GM12878 (cell line): Measurements from ENCODE around the gene TMEM19. TPM values are rescaled to one million over a fixed set of nuclear protein-coding genes. Genes with fewer than 3 reads are reported as not detected.
A peak's percentile ranks its signal among the peaks of the same experiment; 100 is the strongest.

Experiments used
- ATAC-seq: fragments of 200-7000 bp; cut with Tn5 transposase; 3 replicates; pipeline ENCODE4 v1.9.1; 2020; ENCODE audit warnings: mild to moderate bottlenecking, moderate library complexity
- BruUV-seq: library from RNA; stranded (reverse); fragments of 400-500 nt; replicated peaks from 2 replicates; lab custom pipeline; 2021; lab: Mats Ljungman, UMichigan
- CTCF ChIA-PET: fragments of 300-600 bp; sonication (Branson Sonifier 250); formaldehyde crosslinking; extraction: SDS; loops from one replicate; lab custom pipeline; 2021; ENCODE audit warnings: inconsistent platforms; lab: Yijun Ruan, JAX
- POLR2A ChIA-PET: fragments of 350-600 bp; formaldehyde crosslinking; extraction: SDS; loops from one replicate; lab custom pipeline; 2021; ENCODE audit warnings: inconsistent platforms; lab: Charles Lee
- RAD21 ChIA-PET: fragments of 300-600 bp; sonication (Branson Sonifier 250); formaldehyde crosslinking; loops from one replicate; lab custom pipeline; 2023; ENCODE audit warnings: antibody characterized with exemption; ENCODE audit not compliant: unreplicated experiment; lab: Charles Lee
- SMC1A ChIA-PET: fragments of 300-600 bp; sonication (Branson Sonifier 250); formaldehyde crosslinking; loops from one replicate; lab custom pipeline; 2023; ENCODE audit not compliant: unreplicated experiment, uncharacterized antibody; lab: Charles Lee
- DNase-seq: peaks from one replicate; pipeline ENCODE4 v3.0.0-alpha.2; 2011; ENCODE audit warnings: low read depth, low spot score
- FAIRE-seq: peaks from 3 replicates; lab custom pipeline; 2011; peaks lifted over from hg19 to GRCh38; lab: Jason Lieb, UNC
- H2AFZ ChIP-seq: 2 replicates; pipeline ENCODE4 v1.6.0; 2011; ENCODE audit warnings: low read depth, low read length, control low read depth; ENCODE audit not compliant: control insufficient read depth
- H3K27ac ChIP-seq: 2 replicates; pipeline ENCODE4 v1.5.1; 2011; ENCODE audit warnings: control low read depth; ENCODE audit not compliant: control insufficient read depth, insufficient read depth
- H3K27me3 ChIP-seq, 2 experiments: replicated peaks in 1 of 2; 2 replicates each; pipeline versions ENCODE4 v1.6.0 to v1.6.1; 2011; ENCODE audit warnings: low read length in 1 of 2; ENCODE audit not compliant: control insufficient read depth in 2 of 2, insufficient read depth in 2 of 2
- H3K36me3 ChIP-seq, 2 experiments: 2 replicates each; pipeline ENCODE4 v1.5.1; 2011; ENCODE audit warnings: low read length in 1 of 2; ENCODE audit not compliant: control insufficient read depth in 2 of 2, insufficient read depth in 2 of 2
- H3K4me1 ChIP-seq: 2 replicates; pipeline ENCODE4 v1.6.1; 2011; ENCODE audit warnings: mild to moderate bottlenecking, low read length, moderate library complexity, mixed read lengths; ENCODE audit not compliant: control insufficient read depth, insufficient read depth
- H3K4me2 ChIP-seq: 2 replicates; pipeline ENCODE4 v1.6.0; 2011; ENCODE audit warnings: control low read depth; ENCODE audit not compliant: control insufficient read depth, insufficient read depth
- H3K4me3 ChIP-seq: fragments of 200-600 bp; sonication (generic); 2 replicates; pipeline ENCODE4 v1.5.1; 2016
- H3K79me2 ChIP-seq: 2 replicates; pipeline ENCODE4 v1.6.0; 2011; ENCODE audit warnings: low read length; ENCODE audit not compliant: control insufficient read depth, insufficient read depth
- H3K9ac ChIP-seq: 2 replicates; pipeline ENCODE4 v1.8.0; 2011; ENCODE audit warnings: low read length, control low read depth, mixed read lengths; ENCODE audit not compliant: control insufficient read depth, insufficient read depth
- H3K9me3 ChIP-seq: replicated peaks from 3 replicates; pipeline ENCODE4 v1.5.1; 2011; ENCODE audit warnings: mild to moderate bottlenecking, low read length; ENCODE audit not compliant: control insufficient read depth, insufficient read depth
- H4K20me1 ChIP-seq: 2 replicates; pipeline ENCODE4 v1.6.0; 2011; ENCODE audit not compliant: control insufficient read depth, insufficient read depth
- ASH2L ChIP-seq: fragments of 300-600, 200-600 bp; sonication (generic); IDR thresholded peaks from 2 replicates; pipeline ENCODE4 v1.6.1; 2017; ENCODE audit warnings: low read depth, mild to moderate bottlenecking, borderline replicate concordance
- BRCA1 ChIP-seq: IDR thresholded peaks from 2 replicates; pipeline ENCODE4 v1.6.1; 2011; ENCODE audit warnings: low read depth, low read length, improper control_type of control experiment
- CBX5 ChIP-seq: sonication (generic); IDR thresholded peaks from 2 replicates; pipeline ENCODE4 v1.6.1; 2016; ENCODE audit warnings: low read depth, moderate library complexity, mild to moderate bottlenecking, inconsistent platforms
- CEBPB ChIP-seq, 2 experiments: fragments of 150-350 bp in 1 of 2; IDR thresholded peaks; 2 replicates each; pipeline ENCODE4 v1.6.1; 2012 to 2014; ENCODE audit warnings: low read depth in 2 of 2, low read length in 2 of 2, borderline replicate concordance in 1 of 2, inconsistent platforms in 1 of 2
- CREB1 ChIP-seq: IDR thresholded peaks from 2 replicates; pipeline ENCODE4 v1.6.1; 2012; ENCODE audit warnings: low read depth, mild to moderate bottlenecking, inconsistent platforms
- CREM ChIP-seq: IDR thresholded peaks from 2 replicates; pipeline ENCODE4 v1.6.1; 2014; ENCODE audit warnings: antibody characterized with exemption, low read depth
- EGR1 ChIP-seq, 2 experiments: IDR thresholded peaks; 1 replicate in 1 of 2; 2 replicates in 1 of 2; pipeline ENCODE4 v1.6.1; 2011 to 2012; ENCODE audit warnings: low read depth in 2 of 2, low read length in 2 of 2, borderline replicate concordance in 1 of 2, mild to moderate bottlenecking in 1 of 2, moderate library complexity in 1 of 2
- IRF4 ChIP-seq: IDR thresholded peaks from 2 replicates; pipeline ENCODE4 v1.6.1; 2011; ENCODE audit warnings: low read depth, low read length
- MTA2 ChIP-seq: fragments of 450-650 bp; IDR thresholded peaks from 2 replicates; pipeline ENCODE4 v1.6.1; 2016; ENCODE audit warnings: low read depth, mild to moderate bottlenecking, moderate library complexity
- POLR2AphosphoS5 ChIP-seq: IDR thresholded peaks from 2 replicates; pipeline ENCODE4 v1.6.1; 2011; ENCODE audit warnings: mild to moderate bottlenecking, low read length, inconsistent platforms
- SMAD1 ChIP-seq: fragments of 450-650 bp; IDR thresholded peaks from 2 replicates; pipeline ENCODE4 v1.6.1; 2018; ENCODE audit warnings: mild to moderate bottlenecking, low read depth; ENCODE audit not compliant: partially characterized antibody
- SMC3 ChIP-seq: IDR thresholded peaks from 2 replicates; pipeline ENCODE4 v1.6.1; 2011; ENCODE audit warnings: low read length, improper control_type of control experiment, borderline replicate concordance
- SPI1 ChIP-seq: IDR thresholded peaks from 2 replicates; pipeline ENCODE4 v1.6.1; 2011; ENCODE audit warnings: low read depth, mild to moderate bottlenecking, low read length, moderate library complexity, borderline replicate concordance; ENCODE audit not compliant: insufficient read depth
- SRF ChIP-seq, 2 experiments: IDR thresholded peaks; 2 replicates each; pipeline ENCODE4 v1.6.1; 2011; ENCODE audit warnings: low read depth in 2 of 2, low read length in 2 of 2, mild to moderate bottlenecking in 1 of 2, moderate library complexity in 1 of 2
- STAT1 ChIP-seq: fragments of 450-650 bp; conservative IDR thresholded peaks from 2 replicates; pipeline ENCODE4 v1.6.1; 2014; ENCODE audit warnings: antibody characterized with exemption, mild to moderate bottlenecking
- TCF12 ChIP-seq: IDR thresholded peaks from 2 replicates; pipeline ENCODE4 v1.6.1; 2011; ENCODE audit warnings: low read depth, mild to moderate bottlenecking, low read length
- YY1 ChIP-seq: IDR thresholded peaks from 2 replicates; pipeline ENCODE4 v1.6.1; 2011; ENCODE audit warnings: low read depth, mild to moderate bottlenecking, low read length
- ZNF622 ChIP-seq: fragments of 450-650 bp; IDR thresholded peaks from 2 replicates; pipeline ENCODE4 v1.6.1; 2017; ENCODE audit warnings: mild to moderate bottlenecking, inconsistent platforms
- ZSCAN29 ChIP-seq: fragments of 450-650 bp; IDR thresholded peaks from 2 replicates; pipeline ENCODE4 v1.6.1; 2017; ENCODE audit warnings: mild to moderate bottlenecking, moderate library complexity
- WGBS: methylation state at CpG from one replicate; pipeline ENCODE4 v1.1.6; 2016; ENCODE audit warnings: low lambda C conversion rate; ENCODE audit not compliant: insufficient replicate concordance, insufficient coverage; ENCODE audit errors: missing lambda C conversion rate; 5-methylcytosine and 5-hydroxymethylcytosine counted together
- in situ Hi-C: fragments of 300-500 bp; cut with MboI; formaldehyde crosslinking; loops from 9 replicates; pipeline ENCODE4 v1.14.3; 2018; ENCODE audit warnings: mixed read lengths
- intact Hi-C: fragments of 100-400 bp; cut with micrococcal nuclease; formaldehyde crosslinking; loops from one replicate; pipeline ENCODE4 v1.14.2; 2022; ENCODE audit not compliant: unreplicated experiment
- polyA plus RNA-seq, 11 experiments: library from polyadenylated mRNA; depleted of rRNA in 4 of 11; unstranded in 6 of 11; stranded (reverse) in 5 of 11; fragments of >200 nt; fragmentation: Nextera tagmentation in 4 of 11; fragmentation: Illumina TruSeq in 1 of 11; extraction: Ambion mirVana in 4 of 11; extraction: Trizol in 1 of 11; gene quantifications; 1 replicate in 1 of 11; 2 replicates in 10 of 11; pipeline versions ENCODE4 v1.2.1 to v1.2.3, GENCODE V29; 2011 to 2016; ENCODE audit warnings: inconsistent platforms in 2 of 11, missing spikeins in 2 of 11, low read depth in 1 of 11
- total RNA-seq, 4 experiments: library from RNA; depleted of rRNA in 3 of 4; stranded (reverse); fragments of >200 nt in 3 of 4; fragmentation: Illumina TruSeq in 1 of 4; extraction: Trizol in 1 of 4; gene quantifications; 2 replicates each; pipeline versions ENCODE4 v1.2.1 to v1.2.3, GENCODE V29; 2013 to 2021
- TF ChIP-seq, protein P1 (sequence below): fragments of 450-650 bp; formaldehyde crosslinking; IDR thresholded peaks from 2 replicates; pipeline ENCODE4 v1.5.0; 2022; ENCODE audit warnings: mild to moderate bottlenecking, missing genetic modification characterization

The TMEM19 gene
- total and polyA plus RNA-seq, 10 of the 15 experiments (the other 5 are each of a cell fraction or from before 2014, with no cell fraction given): 26.7 to 54.9 (median 39.3) TPM

DNA sequence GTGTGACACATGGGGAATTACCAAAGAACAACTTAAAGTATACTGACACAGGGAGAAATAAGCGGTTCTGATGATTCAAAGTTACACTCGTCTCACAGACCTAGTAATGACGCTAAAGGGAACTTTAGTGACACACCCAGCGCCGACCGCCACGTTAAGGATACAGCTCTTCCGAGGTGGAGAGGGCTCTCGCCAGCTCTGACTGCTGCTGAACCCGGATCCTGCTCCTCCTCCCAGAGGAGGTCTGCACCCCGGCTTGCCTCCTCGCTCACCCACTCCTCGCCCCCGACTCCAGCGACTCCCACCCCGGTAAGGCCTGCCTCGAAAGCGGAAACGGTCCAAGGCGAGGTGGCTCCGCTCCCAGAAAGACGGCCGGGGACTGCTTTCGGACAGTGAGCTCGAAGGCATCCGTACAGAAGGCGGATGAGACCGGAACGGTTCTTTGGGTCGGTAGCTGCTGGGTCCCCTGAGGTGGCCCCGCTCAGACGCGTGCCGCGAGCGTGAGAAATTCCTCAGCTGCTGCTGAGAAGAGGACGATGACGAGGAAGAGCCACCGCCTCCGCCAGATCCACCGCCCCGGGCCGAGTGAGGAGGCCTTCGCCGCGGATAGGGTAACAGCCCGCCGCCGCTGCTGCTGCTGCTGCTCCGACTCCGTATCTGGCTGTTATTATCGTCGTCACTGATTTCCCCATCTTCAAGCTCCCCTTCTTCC is 22.9 kb upstream of the TMEM19 start:
- ATAC-seq: peak; percentile 62
- RAD21 ChIA-PET: interaction anchor here (0.7 to 3.4 kb wide), 11 partner anchors 8 to 94 kb away, joined by 3 to 59 read pairs (median 6); partner anchors contain the start of genes RAB21 and TMEM19
- TF ChIP-seq EGR1 (IDR thresholded peaks at IDR 0.05; ENCODE audit: borderline replicate concordance in 1 of 2, low read depth in 2 of 2, low read length in 2 of 2): peak in 1 of 2 experiments; percentile 46; a peak in 1 of 3 replicates
- TF ChIP-seq ASH2L: peak; percentile 68; the same call in 1 of the 2 replicates
- TF ChIP-seq POLR2AphosphoS5: peak; percentile 83
- TF ChIP-seq TCF12: 0 out of 2 replicates have a peak, but pooled peaks have one; percentile 17
- TF ChIP-seq, protein P1, sequence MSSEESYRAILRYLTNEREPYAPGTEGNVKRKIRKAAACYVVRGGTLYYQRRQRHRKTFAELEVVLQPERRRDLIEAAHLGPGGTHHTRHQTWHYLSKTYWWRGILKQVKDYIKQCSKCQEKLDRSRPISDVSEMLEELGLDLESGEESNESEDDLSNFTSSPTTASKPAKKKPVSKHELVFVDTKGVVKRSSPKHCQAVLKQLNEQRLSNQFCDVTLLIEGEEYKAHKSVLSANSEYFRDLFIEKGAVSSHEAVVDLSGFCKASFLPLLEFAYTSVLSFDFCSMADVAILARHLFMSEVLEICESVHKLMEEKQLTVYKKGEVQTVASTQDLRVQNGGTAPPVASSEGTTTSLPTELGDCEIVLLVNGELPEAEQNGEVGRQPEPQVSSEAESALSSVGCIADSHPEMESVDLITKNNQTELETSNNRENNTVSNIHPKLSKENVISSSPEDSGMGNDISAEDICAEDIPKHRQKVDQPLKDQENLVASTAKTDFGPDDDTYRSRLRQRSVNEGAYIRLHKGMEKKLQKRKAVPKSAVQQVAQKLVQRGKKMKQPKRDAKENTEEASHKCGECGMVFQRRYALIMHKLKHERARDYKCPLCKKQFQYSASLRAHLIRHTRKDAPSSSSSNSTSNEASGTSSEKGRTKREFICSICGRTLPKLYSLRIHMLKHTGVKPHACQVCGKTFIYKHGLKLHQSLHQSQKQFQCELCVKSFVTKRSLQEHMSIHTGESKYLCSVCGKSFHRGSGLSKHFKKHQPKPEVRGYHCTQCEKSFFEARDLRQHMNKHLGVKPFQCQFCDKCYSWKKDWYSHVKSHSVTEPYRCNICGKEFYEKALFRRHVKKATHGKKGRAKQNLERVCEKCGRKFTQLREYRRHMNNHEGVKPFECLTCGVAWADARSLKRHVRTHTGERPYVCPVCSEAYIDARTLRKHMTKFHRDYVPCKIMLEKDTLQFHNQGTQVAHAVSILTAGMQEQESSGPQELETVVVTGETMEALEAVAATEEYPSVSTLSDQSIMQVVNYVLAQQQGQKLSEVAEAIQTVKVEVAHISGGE: 0 out of 2 replicates have a peak, but pooled peaks have one; percentile 31
- no peak for TF ChIP-seq STAT1
- 0 out of 2 replicates have a peak, but pooled peaks have one; percentile 7 for TF ChIP-seq IRF4
- peak; percentile 87 for TF ChIP-seq CREB1
- TF ChIP-seq SPI1: peak; percentile 58; the same call in 1 of the 2 replicates
- 0 out of 2 replicates have a peak, but pooled peaks have one; percentile 29 for TF ChIP-seq CBX5
- 0 out of 2 replicates have a peak, but pooled peaks have one; percentile 9 for TF ChIP-seq BRCA1
- peak; percentile 42 to 59; a peak in 1 of 4 replicates for TF ChIP-seq SRF (IDR thresholded peaks at IDR 0.05; ENCODE audit: low read depth in 2 of 2, low read length in 2 of 2)
- no peak for TF ChIP-seq SMAD1
- TF ChIP-seq CREM: peak; percentile 22; the same call in 1 of the 2 replicates
- TF ChIP-seq CEBPB (IDR thresholded peaks at IDR 0.05; ENCODE audit: borderline replicate concordance in 1 of 2, low read depth in 2 of 2, low read length in 2 of 2): no peak
- no peak for TF ChIP-seq MTA2
- 0 out of 2 replicates have a peak, but pooled peaks have one; percentile 12 for TF ChIP-seq YY1
- no peak for TF ChIP-seq ZSCAN29
- TF ChIP-seq SMC3: no peak
- TF ChIP-seq ZNF622: no peak

More for the DNA sequence above, 22.9 kb upstream of the TMEM19 start:
- in situ Hi-C loops (loop anchor here (5.0 kb wide), 1 partner anchor 179 kb away; no protein-coding TSS in a partner anchor), intact Hi-C loops (loop anchor here (1.0 kb wide), 1 partner anchor 92 kb away; no protein-coding TSS in a partner anchor)
- H3K27me3 ChIP-seq: no peaks in the 10 kb centered on the region
- ChIA-PET POLR2A (interaction anchor here (0.6 to 7.2 kb wide), 11 partner anchors 9 to 177 kb away, joined by 3 to 93 read pairs (median 3); partner anchors contain the start of genes RAB21, TBC1D15 and TMEM19), CTCF (interaction anchor here (0.7 to 7.5 kb wide), 14 partner anchors 11 to 184 kb away, joined by 3 to 83 read pairs (median 4); partner anchors contain the start of genes RAB21 and TMEM19), SMC1A (interaction anchor here (0.8 to 5.1 kb wide), 10 partner anchors 14 to 92 kb away, joined by 3 to 48 read pairs (median 4); partner anchors contain the start of genes RAB21 and TMEM19)
- H3K4me1 ChIP-seq: 0 out of 2 replicates have a peak, but pooled peaks cover 6% of the 10 kb centered on the region
- peaks cover 0 to 11% of the 10 kb centered on the region in 2 experiments; a peak in 2 of 4 replicates for H3K36me3 ChIP-seq
- peak overlapping the region; percentile 97 for H2AFZ ChIP-seq
- H3K27ac ChIP-seq: peak overlapping the region; percentile 85
- peak overlapping the region; percentile 99 for H3K4me3 ChIP-seq
- peaks cover 69% of the 10 kb centered on the region for H3K79me2 ChIP-seq
- H4K20me1 ChIP-seq: no peaks in the 10 kb centered on the region
- FAIRE-seq (no peak), DNase-seq (no peak)
- peak overlapping the region; percentile 97 for H3K9ac ChIP-seq
- WGBS: 1% methylated on average over 53 of the region's 53 CpGs
- no peaks in the 10 kb centered on the region for H3K9me3 ChIP-seq
- BruUV-seq: TSS peak; percentile 85
- H3K4me2 ChIP-seq: peak overlapping the region; percentile 7; the same call in 1 of the 2 replicates
